NCI-H1092 (cell line): ENCODE measurements around the gene FAM163B.

ENCODE experiments used
- DNase-seq: peaks from one replicate; lab custom pipeline; 2025; lab: John Stamatoyannopoulos, UW

FAM163B gene

DNA sequence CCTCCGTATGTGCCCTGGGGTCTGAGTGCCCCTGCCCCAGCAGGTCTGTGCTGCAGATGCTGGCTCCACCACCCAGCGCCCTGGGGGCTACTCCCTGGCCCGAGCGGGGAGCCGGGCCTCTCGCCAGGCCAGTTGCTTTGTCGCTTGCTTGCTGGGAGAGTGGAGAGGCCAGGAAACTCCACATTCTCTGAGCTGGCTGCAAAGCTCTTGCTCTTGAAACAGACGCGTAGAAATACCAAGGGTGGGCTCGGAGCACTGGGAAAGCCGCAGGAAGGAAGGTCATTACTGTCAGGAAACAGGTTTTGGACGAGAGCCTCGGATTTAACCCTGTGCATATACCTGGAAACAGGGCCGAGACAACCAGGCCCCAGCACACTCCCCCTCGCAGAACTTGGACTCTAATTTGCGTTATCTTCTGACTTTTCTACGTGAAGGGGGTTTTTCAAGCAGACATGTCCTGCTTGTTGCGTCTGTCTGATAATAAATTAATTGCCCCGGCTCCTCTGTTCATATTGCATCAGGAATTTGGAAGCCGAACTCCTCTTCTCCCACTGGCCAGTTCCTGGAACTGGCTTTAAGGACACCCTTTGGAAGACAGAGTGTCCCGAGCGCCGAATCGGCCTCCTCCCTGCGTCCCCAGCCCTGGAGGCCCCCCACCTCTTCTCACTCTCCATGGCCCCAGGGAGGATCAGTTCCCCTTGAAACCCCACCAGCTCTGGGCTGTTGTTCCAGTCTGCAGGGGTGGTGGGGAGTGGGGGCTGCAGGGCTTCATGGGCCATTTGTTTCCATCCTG, 63.5 kb downstream of the FAM163B start:
- DNase-seq = no peak

DNA sequence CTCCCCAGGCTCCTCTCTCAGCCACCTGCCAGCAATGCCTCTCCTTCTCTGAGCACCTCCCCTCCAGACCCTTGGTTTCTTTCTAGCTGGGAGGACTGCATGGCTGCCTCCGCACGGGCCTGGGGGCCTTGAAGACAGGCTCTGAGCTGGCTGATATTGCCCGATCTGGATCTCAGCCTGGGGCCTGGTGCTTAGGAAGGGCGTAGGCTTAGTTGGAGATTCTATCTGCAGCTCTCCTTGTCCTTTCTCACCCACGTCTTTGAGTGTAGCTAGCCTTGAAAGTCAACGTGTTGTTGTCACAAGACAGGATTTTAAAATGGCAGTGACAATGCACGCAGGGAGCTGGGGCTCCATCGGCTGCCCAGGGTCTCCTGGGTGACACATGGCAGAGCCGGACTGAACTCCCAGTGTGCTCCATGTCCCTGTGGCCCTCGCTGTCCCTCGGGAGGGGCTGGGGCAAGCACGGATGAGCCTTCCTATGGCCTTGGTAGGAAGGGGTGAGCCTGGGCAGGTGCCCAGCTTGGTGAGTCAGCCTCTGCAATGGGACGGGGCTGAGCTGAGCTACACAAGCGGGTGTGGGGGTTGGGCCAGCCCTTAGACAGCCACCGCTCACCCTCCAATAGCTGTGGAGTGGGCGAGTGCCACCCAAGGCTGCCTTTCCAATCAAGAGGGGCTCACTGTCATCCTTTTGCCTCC, 65.3 kb downstream of the FAM163B start:
- DNase-seq = no peak

DNA sequence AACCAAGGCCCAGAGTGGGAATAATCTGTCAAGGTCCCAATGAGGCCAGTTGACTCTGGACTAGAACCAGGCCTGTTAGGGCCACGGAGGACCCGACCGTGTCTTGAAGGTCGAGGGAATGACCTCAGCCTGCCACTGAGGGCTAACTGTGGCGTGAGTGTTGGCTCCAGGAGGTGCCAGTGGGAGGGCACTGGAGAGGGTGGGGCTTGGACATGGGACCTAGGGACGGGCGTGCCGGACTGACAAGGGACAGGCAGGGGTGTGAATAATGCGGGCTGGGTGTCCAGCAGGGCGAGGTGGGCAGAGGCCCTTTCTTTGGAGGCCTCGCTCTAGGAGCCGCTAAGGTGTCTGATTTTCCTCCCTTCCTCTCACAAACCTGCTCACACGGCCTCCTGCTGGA, 67.2 kb downstream of the FAM163B start:
- no peak for DNase-seq

DNA sequence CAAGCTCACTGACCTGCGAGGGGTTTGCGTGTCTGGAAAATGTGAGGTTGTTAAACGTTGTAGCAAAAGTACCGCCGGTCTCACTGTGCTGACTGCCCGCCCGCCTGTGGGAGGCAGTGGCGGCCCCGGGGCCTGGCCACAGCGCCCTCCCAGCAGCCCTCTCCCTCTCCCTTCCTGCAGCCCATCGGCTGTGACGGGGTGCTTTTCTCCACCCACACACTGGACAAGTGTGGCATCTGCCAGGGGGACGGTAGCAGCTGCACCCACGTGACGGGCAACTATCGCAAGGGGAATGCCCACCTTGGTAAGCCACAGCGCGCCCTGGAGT, 68.5 kb downstream of the FAM163B start:
- no peak for DNase-seq

DNA sequence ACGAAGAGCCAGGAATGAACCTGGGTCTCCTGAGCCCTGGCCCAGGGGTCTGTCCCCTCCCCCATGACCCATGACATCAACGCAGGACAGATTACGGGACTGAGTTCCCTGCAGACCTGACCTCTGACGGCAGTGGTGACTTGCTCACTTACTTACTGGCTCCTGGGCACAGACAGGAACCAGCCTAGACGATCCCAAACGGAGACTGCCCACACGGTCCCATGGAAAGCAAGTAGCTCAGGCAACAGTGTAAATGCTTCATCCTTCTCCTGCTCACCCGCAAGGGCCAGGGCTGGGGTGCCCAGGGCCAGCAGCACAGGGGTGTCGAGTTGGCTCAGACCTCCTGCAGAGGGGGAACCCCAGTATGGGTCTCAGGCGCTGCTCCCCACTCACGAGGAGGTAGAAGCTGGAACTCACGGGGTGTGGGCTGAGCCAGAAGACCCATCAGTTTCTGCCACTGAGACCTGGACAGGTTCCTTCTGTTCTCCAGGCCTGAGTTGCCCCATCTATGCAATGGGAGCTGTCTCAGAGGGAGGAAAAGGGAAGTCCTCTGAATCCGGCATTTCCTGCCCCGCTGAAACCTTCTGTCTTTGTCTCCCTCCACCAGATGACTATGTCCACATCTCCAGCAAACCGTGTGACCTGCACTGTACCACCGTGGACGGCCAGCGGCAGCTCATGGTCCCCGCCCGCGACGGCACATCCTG, 69.0 kb downstream of the FAM163B start:
- DNase-seq = no peak

DNA sequence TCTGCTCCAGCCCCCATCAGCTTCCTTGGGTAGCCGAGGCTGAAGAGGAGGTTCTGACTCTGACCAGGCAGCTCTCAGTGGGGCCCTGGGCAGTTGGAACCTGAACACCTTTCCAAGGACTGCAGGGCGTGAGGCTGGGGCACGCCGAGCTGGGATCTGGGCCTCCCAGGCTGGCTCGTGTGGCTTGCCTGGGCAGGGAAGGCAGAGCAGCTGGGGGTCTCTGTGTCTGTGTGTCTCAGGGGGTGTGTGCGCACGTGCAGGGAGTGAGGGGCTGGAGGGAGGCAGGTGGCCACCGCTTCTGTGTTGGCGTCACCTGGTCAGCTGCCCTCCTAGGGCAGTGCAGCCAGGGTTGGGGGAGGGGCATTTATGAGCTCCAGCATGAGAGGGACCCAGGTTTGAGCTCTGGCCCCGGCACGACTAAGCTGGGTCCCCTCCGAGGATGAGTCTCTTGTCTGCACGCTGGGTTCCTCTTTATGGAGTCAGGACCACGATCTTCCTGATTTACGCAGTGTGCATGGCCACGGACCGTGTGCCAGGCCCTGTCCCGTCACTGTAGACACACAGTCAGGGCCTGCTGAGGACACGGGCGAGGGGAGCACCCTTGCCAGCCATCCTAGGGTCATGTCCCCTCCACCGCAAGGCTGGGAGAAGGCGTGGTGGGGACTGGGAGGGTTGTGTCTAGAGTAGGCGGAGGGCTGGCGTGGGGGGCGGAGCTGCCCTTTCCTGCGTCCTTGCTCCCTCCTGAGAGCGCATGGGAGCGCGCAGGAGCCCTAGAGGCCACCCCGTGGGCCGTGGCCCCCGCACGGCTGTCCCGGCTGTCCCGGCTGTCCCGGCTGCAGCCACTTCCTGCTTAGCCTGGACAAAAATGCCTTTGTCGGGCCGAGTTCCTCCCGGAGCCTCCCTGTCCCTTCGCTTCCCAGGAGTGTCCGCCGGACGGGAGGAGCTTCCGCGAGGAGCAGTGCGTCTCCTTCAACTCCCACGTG, 70.0 kb downstream of the FAM163B start:
- DNase-seq = no peak

DNA sequence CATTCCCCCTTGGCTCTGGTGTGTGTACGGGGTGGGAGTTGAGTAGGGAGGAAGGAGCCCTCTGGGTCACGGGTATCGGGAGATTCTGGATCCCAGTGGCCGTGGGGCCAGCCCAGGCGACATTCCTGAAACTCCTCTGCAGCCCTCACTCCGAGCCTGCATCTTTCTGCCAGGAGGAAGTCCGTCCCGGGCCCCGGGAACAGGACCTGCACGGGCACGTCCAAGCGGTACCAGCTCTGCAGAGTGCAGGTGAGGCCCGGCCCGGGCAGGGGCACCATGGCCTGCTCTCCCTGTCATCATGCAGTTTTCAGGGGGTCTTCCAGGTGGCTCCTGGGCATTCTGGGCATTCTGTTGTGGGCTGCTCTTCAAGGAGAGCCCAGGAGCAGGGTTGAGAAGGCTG, 71.0 kb downstream of the FAM163B start:
- DNase-seq = no peak

DNA sequence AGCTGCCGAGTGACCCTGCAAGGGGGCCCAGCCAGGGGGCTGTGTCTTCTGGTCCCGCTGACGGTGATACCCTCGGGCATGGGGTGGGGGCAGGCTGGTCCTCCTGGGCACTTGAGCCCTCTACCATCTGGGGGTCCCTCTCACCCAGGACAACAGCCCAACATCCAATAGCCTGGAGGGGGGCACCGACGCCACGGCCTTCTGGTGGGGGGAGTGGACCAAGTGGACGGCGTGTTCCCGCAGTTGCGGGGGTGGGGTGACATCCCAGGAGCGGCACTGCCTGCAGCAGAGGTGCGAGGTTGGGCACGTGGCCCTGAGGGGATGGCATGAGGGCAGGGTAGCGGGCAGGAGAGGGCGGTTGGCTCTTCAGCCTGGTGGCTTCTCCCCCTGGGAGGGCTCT, 71.9 kb downstream of the FAM163B start:
- DNase-seq = no peak

DNA sequence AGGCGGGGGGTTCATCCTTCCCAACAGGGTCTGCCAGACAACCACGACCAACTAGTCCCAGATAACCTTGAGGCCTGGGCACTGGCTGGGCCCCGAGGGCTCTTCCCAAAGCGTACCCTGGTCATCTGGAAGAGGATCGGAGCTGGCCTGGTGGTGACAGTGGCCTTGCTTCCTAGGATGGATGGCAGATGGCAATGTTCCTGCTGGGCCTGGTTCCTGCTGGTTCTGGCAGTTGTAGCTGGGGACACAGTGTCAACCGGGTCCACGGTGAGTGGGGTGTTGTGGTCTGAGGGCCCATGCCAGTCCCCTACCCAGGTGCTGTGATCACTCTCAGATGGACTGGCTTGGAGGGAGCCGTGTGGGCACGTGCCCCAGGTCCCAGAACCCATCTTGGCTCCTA, 72.7 kb downstream of the FAM163B start:
- no peak for DNase-seq

DNA sequence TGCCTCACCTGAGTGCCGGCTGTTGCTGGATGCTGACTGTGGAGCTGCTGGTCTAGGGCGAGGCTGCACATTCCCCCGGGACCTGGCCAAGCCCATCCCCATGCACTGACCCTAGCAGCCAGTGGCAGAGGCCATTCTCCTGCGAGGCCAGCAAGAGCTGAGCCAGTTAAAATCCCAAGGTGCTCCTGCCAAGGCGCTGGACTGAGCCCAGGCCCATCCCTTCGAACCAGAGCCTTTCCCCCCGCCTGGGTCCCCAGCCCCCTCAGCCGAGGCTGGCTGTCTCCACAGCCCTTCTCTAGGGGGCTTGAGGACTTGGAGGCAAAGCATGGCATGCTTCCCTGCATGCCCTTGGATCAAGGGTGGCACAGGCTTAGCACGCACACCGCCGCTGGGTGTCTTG, 73.1 kb downstream of the FAM163B start:
- DNase-seq = no peak

DNA sequence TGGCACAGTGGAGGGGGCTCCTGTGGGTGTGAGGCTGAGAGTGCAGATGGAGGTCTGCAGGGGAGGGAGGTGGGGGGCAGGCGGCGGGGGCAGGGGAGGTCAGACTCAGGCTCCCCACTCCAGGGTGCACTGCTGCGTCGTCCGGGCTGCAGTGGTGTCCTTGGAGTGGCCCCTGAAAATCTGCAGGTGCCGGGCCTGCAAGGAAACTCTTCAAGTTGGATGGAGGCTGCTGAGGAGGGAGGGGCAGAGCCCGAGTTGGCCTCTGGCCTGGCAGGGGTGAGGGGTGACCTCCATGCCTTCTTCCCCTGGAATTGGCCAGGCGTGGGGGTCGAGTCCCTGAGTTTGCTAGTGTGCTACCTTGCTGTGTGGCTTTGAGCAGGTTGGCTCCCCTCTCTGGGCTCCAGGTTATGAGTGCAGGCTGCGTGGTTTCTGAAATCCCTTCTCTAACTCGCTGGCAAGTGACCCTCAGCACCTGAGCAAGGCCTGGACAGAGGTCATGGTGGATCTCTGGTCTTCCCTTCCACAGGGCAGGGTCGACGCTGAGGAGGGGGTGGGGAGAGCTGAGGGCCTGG, 73.8 kb downstream of the FAM163B start:
- no peak for DNase-seq

DNA sequence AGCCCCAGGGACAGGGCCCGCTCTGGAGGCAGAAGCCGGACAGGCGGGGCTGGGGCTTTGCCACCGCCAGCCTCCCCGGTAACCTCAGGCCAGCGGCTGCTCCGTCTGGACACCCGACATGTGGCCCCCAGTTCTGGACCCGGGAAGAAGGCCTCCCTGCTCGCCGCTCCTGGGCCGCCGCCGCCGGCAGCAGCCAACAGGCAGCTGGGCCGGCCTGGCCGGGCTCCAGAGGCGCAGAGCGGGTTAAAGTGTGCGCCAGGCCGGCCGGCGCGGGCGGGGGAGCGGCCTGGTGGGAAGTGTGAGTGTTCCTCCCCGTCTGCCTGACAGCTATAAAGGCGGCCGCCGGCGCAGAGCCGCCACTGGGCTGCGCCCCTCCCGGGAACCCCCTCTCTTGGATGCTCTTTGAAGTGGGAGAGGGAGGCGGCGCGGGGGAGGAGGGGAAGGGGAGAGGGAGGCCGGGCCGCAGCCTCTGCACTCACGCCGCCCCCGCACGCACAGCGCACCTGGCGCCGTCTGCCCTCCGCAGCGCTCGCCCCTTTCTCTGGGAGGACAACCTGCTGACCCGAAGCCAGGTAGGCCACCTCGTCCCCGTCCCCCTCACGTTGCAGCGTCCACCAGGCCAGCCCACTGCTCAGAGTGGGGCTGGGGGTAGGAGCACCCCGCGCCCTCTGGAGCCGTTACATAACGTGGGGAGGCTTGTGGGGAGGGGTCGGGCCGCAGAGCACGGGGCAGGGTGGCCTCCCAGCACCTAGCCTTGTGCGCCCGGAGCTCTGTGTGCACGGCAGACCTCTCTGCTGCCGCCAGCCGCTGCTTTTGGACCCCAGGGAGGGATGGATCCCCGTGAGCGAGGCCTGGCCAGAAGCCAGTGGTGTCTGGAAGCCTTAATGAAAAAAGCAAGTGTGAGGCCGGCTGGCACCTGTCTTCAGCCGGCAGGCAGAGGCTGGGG, 74.6 kb downstream of the FAM163B start, which contains the start of gene ADAMTSL2:
TSS of gene ADAMTSL2 (plus strand) at position 359 of the 946 bp plus-strand sequence. CDS start 2,009 bp downstream, outside the sequence.
- peak; percentile 85 for DNase-seq

DNA sequence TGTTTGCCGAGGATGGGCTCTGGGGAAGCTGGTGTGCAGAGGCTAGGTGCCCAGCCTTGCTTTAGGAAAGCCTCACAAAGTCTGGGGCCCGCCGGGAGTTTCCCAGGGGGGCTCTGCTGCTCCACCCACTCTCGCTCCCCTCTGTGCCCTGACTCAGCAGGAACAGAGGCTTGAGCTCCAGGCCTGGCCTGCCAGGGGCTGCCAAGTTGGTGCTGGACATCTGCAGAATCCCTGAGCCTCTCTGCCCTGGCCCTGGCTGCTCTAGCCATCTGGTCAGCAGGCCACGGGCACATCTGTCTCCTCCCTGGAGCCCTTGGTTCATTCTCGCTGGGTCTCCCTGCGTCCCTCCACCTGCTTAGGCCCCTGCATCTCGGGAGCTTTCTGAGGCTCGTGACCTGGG, 75.3 kb downstream of the FAM163B start:
- no peak for DNase-seq

DNA sequence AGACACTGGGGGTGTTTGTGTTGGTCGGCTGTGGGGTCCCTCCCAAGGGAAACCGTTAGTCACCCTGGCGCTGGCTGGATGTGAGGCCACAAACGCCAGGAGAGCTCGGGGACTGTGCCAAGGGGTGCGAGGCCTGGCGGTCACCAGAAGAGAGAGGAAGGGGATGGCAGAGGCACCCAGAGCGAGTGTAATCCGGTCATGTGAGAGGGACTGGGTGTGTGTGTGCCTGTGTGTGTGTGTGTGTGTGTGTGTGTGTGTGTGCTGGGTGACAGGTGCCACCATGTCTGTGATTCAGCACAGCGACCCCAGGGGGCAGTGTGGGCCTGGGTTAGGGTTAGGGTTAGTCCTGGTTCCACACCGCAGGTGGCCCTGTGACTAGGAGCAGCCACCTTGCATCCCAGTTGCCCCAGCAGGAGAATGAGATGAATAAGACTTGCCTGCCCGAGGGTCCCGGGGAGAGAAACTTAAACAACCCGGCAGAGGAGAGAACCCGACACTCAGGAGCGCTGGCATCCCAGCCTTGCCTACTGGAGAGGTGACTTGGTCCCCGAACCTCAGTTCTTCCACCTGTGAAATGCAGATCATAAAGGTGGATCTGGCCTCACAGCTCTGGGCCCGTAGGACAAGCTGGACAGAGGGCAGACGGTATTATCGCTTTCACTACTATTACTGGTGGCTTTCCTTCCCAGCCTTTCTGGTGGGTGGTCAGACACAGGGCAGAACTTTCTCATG, 76.1 kb downstream of the FAM163B start:
- peak; percentile 70 for DNase-seq

DNA sequence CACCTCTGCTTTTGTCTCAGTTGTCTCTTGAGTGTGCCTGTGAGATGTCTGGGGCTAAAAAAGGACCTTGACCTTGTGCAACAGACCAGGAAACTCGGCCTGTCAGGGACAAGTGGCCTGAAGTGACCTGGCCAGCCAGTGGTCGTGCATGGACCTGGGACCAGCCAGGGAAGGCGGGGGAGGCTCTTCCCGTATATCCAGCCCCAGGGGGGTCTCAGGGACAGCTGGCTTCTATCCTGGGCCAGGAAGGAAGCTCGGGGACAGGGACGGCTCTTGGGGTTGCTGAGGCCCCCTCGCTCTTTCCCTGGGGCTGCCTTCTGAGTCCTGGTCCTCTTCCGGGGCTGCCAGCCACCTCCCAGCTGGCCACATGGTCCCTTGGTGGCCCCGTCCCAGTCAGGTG, 77.9 kb downstream of the FAM163B start:
- DNase-seq = no peak

DNA sequence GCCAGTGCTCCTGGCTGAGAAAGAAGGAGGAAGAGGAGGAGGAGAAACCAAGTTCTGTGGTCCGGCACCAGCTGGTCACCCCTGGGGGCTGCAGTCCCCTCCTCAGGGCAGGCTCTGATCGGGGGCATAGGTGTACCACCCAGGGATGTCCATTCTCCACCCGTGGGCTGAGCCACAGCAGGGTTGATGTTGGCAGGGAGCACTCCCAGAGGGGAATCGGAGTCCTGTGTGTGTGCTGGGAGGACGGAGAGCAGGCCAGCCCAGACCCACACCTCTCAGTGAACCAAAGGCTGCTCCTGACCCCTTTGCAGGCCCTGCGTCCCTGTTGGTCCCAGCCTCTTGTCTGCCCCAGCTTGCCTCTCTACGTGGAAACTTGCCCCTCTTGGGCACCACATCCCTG, 79.3 kb downstream of the FAM163B start:
- DNase-seq = no peak

DNA sequence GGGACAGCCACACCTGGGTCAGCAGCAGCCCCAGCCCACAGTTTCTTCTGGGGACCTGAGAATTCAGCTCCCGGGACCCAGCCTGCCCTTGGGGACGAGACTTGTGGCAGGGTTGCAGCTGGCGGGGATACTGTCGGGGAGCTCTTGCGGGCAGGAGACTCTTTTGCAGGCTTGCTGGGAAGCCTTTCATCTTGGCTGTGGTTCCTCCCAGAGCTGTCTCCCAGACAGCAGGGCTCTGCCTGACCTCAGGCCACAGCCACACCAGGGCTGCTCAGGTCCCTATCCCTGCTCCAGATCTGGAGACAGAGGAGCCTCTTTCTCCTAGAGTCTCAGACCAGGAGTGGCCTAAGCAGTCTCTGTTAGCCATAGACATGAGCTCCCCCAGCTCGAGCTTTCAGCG, 79.7 kb downstream of the FAM163B start:
- DNase-seq = no peak

DNA sequence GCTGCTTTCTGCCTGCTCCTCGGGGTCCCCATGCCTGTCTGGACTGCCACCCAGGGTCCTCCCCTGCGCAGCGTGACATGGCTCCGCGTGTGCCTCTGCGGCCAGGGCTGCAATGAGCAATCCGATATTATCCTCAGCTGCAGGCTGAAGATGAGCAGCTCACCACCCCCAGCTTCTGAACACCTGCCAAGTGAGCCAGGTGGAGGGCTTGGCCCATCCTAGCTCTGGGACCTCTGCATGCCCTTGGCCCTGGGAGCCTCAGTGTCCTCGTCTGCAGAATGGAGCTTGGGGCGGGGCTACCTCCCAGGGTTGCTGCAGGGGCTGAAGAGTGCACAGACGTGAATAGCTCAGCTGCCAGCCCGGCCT, 80.3 kb downstream of the FAM163B start:
- peak; percentile 28 for DNase-seq

DNA sequence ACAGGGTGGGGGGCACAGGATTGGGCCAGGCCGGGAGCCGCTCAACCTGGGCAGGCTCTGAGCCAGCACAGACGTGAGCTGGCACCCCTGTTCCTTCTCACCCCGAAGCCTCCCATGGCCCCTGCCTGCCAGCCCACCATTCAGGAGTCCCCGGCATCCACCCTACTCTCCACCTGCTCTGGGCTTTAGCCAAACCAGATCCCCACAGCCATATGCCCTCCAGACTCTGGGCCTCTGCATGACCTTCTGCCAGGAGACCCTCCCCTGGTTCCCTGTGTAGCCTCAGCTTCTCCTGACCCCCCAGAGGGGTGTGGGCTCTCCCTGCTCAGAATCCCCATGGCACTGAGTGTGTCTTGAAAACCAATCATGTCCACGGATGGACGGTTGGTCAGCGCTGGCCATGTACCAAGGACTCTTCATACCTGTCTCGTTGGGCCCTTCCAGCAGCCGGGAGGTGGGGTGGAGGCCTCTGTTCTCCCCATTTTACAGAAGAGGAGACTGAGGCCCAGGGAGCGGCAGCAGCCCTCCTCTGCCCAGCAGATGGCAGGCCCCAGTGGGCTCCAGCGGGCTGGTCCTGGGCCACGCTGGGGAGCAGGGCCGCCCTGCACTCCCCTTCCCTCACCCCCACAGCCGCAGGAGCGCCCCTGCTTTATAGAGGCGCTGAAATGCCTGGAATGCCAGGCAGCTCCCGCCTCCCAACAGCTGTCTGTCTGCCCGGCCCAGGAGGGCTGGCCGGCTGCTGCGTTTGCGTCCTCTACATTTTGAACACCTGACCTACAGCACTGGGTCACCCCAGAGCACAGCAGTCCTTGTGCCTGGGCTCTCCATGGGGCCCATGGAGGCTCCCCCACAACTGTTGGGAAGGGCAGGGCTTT, 81.0 kb downstream of the FAM163B start:
- DNase-seq = no peak
